WI38 (cell line): Measurements from ENCODE around the gene WWC2.

Experiments used
- H3K4me3 ChIP-seq: 2 replicates; pipeline ENCODE4 v1.5.1; 2011; ENCODE audit warnings: low read depth, mild to moderate bottlenecking, control low read depth, low read length
- CTCF ChIP-seq: IDR thresholded peaks from 2 replicates; pipeline ENCODE4 v1.5.1; 2012; ENCODE audit warnings: low read depth, mild to moderate bottlenecking, control low read depth, low read length

Gene WWC2

GRCh38 chr4:183172881-183173280 lies 73.8 kb downstream of the WWC2 start:
- H3K4me3 ChIP-seq = no peak overlapping the region
- TF ChIP-seq CTCF = no peak

GRCh38 chr4:183173580-183174526 lies 74.8 kb downstream of the WWC2 start:
- TF ChIP-seq CTCF = no peak
- no peak overlapping the region for H3K4me3 ChIP-seq

- no peak for TF ChIP-seq CTCF
- H3K4me3 ChIP-seq = no peak overlapping the region
Observed at GRCh38 chr4:183175631-183176232, 76.7 kb downstream of the WWC2 start.

GRCh38 chr4:183177001-183177400 lies 77.9 kb downstream of the WWC2 start:
- no peak for TF ChIP-seq CTCF
- no peak overlapping the region for H3K4me3 ChIP-seq

- TF ChIP-seq CTCF = no peak
- H3K4me3 ChIP-seq = no peak overlapping the region
Observed at GRCh38 chr4:183178201-183178600, 79.1 kb downstream of the WWC2 start.

- no peak for TF ChIP-seq CTCF
- no peak overlapping the region for H3K4me3 ChIP-seq
Observed at GRCh38 chr4:183180096-183180495, 81.0 kb downstream of the WWC2 start.

GRCh38 chr4:183180621-183181020 lies 81.6 kb downstream of the WWC2 start:
- no peak overlapping the region for H3K4me3 ChIP-seq
- no peak for TF ChIP-seq CTCF
